HepG2 (cell line): ENCODE results near the gene TNFRSF25. TPM values are rescaled to one million over a fixed set of nuclear protein-coding genes. Genes with fewer than 3 reads are reported as not detected.

Experiments
- AKAP8 ChIP-seq: sonication (generic); formaldehyde crosslinking; IDR thresholded peaks from 2 replicates; pipeline ENCODE4 v1.5.1; 2020; ENCODE audit warnings: mild to moderate bottlenecking, missing genetic modification reagents
- ATRX ChIP-seq: sonication (generic); formaldehyde crosslinking; IDR thresholded peaks from 2 replicates; pipeline ENCODE4 v1.4.0; 2020; ENCODE audit warnings: missing genetic modification reagents, borderline replicate concordance
- ERF ChIP-seq: IDR thresholded peaks from 2 replicates; pipeline ENCODE4 v1.6.1; 2018; ENCODE audit warnings: missing biosample characterization, missing genetic modification reagents
- GABPB1 ChIP-seq: IDR thresholded peaks from 2 replicates; pipeline ENCODE4 v1.6.1; 2016; ENCODE audit warnings: mild to moderate bottlenecking, missing genetic modification reagents, moderate library complexity, missing compliant biosample characterization
- IKZF1 ChIP-seq: fragments of 450-650 bp; IDR thresholded peaks from 2 replicates; pipeline ENCODE4 v1.7.1; 2016
- REPIN1 ChIP-seq: sonication (generic); formaldehyde crosslinking; IDR thresholded peaks from 2 replicates; pipeline ENCODE4 v1.8.0; 2022; ENCODE audit warnings: missing genetic modification reagents, low read depth, mild to moderate bottlenecking, borderline replicate concordance
- ZBTB1 ChIP-seq: sonication (generic); formaldehyde crosslinking; IDR thresholded peaks from 2 replicates; pipeline ENCODE4 v1.4.0; 2020; ENCODE audit warnings: missing genetic modification reagents, borderline replicate concordance
- ZFP41 ChIP-seq: sonication (generic); formaldehyde crosslinking; IDR thresholded peaks from 2 replicates; pipeline ENCODE4 v1.4.0; 2020; ENCODE audit warnings: mild to moderate bottlenecking, missing genetic modification reagents, borderline replicate concordance
- ZFX ChIP-seq: sonication (generic); formaldehyde crosslinking; IDR thresholded peaks from 2 replicates; pipeline ENCODE4 v1.4.0; 2020; ENCODE audit warnings: mild to moderate bottlenecking, low read depth, missing genetic modification reagents, moderate library complexity
- ZNF180 ChIP-seq: sonication (generic); formaldehyde crosslinking; IDR thresholded peaks from 2 replicates; pipeline ENCODE4 v1.4.0; 2020; ENCODE audit warnings: low read depth, missing genetic modification reagents, borderline replicate concordance
- ZNF207 ChIP-seq: fragments of 450-650 bp; IDR thresholded peaks from 2 replicates; pipeline ENCODE4 v1.6.1; 2016; ENCODE audit warnings: antibody characterized with exemption, borderline replicate concordance
- ZNF274 ChIP-seq: sonication (generic); formaldehyde crosslinking; IDR thresholded peaks from 2 replicates; pipeline ENCODE4 v1.5.1; 2020; ENCODE audit warnings: mild to moderate bottlenecking, missing genetic modification reagents
- ZNF496 ChIP-seq: sonication (generic); formaldehyde crosslinking; IDR thresholded peaks from 2 replicates; pipeline ENCODE4 v1.8.1; 2023; ENCODE audit warnings: mild to moderate bottlenecking, moderate library complexity, missing genetic modification reagents; ENCODE audit not compliant: insufficient replicate concordance
- ZNF773 ChIP-seq: sonication (generic); formaldehyde crosslinking; IDR thresholded peaks from 2 replicates; pipeline ENCODE4 v1.4.0; 2020; ENCODE audit warnings: missing genetic modification reagents, borderline replicate concordance
- ZNF788 ChIP-seq: sonication (generic); formaldehyde crosslinking; IDR thresholded peaks from 2 replicates; pipeline ENCODE4 v1.5.0; 2020; ENCODE audit warnings: mild to moderate bottlenecking, missing genetic modification reagents, borderline replicate concordance
- polyA plus RNA-seq, 8 experiments: library from polyadenylated mRNA; depleted of rRNA in 3 of 8; stranded (reverse) in 7 of 8; unstranded in 1 of 8; fragments of >200 nt; fragmentation: Illumina TruSeq in 4 of 8; extraction: Trizol in 4 of 8; gene quantifications; 2 replicates each; pipeline versions ENCODE4 v1.2.1 to v1.2.3, GENCODE V29; 2011 to 2016; ENCODE audit warnings: low read depth in 4 of 8, missing spikeins in 1 of 8, mixed read lengths in 1 of 8; ENCODE audit not compliant: insufficient read depth in 1 of 8
- total RNA-seq, 5 experiments: library from RNA; depleted of rRNA; stranded (reverse); fragments of >200 nt; fragmentation: Illumina TruSeq; extraction: Trizol; gene quantifications; 2 replicates each; pipeline ENCODE4 v1.2.3, GENCODE V29; 2016; ENCODE audit warnings: low read depth in 1 of 5
- TF ChIP-seq, protein P1 (sequence below): sonication (generic); formaldehyde crosslinking; IDR thresholded peaks from 2 replicates; pipeline ENCODE4 v1.5.0; 2020; ENCODE audit warnings: missing genetic modification reagents
- TF ChIP-seq, protein P2 (sequence below): sonication (generic); formaldehyde crosslinking; IDR thresholded peaks from 2 replicates; pipeline ENCODE4; 2020; ENCODE audit warnings: missing genetic modification reagents, mild to moderate bottlenecking, borderline replicate concordance
- TF ChIP-seq, protein P3 (sequence below): IDR thresholded peaks from 2 replicates; pipeline ENCODE4 v1.6.1; 2016
- TF ChIP-seq, protein P4 (sequence below): sonication (generic); formaldehyde crosslinking; IDR thresholded peaks from 2 replicates; pipeline ENCODE4 v1.4.0; 2020; ENCODE audit warnings: mild to moderate bottlenecking, missing genetic modification reagents
- TF ChIP-seq, protein P5 (sequence below): sonication (generic); formaldehyde crosslinking; IDR thresholded peaks from 2 replicates; pipeline ENCODE4 v1.5.0; 2020; ENCODE audit warnings: mild to moderate bottlenecking, missing genetic modification reagents, borderline replicate concordance

The TNFRSF25 gene
- total and polyA plus RNA-seq, 2 of the 13 experiments (the other 11 are each of a cell fraction or from before 2014, with no cell fraction given): 1.4 to 1.5 TPM

DNA sequence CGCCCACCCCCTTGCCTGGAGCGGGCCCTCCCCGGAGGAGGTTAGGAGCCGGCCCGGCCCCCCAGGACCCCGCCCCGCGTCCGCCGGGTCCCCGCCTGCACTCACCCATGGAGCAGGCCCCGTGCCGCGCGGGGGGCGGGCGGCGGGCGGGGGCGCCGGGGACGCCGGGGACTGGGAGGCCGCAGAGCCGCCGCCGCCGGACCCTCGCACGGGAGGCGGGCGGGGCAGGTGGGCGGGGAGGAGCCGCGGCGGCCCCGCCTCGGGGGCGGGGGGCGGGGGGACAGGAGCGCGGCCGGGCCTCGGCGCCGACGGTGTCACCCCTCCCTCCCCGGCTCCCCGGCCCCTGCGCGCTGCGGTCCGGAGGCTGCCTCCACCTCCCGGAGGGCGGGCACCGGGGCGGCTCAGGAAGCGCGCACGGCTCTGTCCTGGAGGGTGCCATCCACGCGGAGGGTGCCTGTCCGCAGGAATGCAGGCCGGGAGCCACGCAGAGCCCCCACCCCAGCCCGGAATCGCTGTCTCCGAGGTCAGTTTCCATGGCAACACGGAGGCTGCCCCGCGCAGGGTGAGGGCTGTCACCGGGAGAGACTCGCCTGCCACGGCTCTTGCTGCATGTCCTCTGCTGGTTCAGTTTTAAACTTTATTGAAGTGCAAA is 31.4 kb upstream of the TNFRSF25 start (continued):
- TF ChIP-seq ZFX (CRISPR knock-in tag): no peak
- no peak for TF ChIP-seq REPIN1 (CRISPR knock-in tag)
- TF ChIP-seq ZNF788 (CRISPR knock-in tag): no peak
- no peak for TF ChIP-seq ZFP41 (CRISPR knock-in tag)
- TF ChIP-seq, protein P1, sequence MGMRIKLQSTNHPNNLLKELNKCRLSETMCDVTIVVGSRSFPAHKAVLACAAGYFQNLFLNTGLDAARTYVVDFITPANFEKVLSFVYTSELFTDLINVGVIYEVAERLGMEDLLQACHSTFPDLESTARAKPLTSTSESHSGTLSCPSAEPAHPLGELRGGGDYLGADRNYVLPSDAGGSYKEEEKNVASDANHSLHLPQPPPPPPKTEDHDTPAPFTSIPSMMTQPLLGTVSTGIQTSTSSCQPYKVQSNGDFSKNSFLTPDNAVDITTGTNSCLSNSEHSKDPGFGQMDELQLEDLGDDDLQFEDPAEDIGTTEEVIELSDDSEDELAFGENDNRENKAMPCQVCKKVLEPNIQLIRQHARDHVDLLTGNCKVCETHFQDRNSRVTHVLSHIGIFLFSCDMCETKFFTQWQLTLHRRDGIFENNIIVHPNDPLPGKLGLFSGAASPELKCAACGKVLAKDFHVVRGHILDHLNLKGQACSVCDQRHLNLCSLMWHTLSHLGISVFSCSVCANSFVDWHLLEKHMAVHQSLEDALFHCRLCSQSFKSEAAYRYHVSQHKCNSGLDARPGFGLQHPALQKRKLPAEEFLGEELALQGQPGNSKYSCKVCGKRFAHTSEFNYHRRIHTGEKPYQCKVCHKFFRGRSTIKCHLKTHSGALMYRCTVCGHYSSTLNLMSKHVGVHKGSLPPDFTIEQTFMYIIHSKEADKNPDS (CRISPR knock-in tag): no peak
- TF ChIP-seq ATRX: no peak
- no peak for TF ChIP-seq ZNF773 (CRISPR knock-in tag)
- TF ChIP-seq ZBTB1 (CRISPR knock-in tag): no peak
- TF ChIP-seq ZNF207: no peak
- TF ChIP-seq, protein P2, sequence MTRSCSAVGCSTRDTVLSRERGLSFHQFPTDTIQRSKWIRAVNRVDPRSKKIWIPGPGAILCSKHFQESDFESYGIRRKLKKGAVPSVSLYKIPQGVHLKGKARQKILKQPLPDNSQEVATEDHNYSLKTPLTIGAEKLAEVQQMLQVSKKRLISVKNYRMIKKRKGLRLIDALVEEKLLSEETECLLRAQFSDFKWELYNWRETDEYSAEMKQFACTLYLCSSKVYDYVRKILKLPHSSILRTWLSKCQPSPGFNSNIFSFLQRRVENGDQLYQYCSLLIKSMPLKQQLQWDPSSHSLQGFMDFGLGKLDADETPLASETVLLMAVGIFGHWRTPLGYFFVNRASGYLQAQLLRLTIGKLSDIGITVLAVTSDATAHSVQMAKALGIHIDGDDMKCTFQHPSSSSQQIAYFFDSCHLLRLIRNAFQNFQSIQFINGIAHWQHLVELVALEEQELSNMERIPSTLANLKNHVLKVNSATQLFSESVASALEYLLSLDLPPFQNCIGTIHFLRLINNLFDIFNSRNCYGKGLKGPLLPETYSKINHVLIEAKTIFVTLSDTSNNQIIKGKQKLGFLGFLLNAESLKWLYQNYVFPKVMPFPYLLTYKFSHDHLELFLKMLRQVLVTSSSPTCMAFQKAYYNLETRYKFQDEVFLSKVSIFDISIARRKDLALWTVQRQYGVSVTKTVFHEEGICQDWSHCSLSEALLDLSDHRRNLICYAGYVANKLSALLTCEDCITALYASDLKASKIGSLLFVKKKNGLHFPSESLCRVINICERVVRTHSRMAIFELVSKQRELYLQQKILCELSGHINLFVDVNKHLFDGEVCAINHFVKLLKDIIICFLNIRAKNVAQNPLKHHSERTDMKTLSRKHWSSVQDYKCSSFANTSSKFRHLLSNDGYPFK (CRISPR knock-in tag): no peak
- no peak for TF ChIP-seq ZNF274 (CRISPR knock-in tag)
- TF ChIP-seq ZNF180: no peak
- TF ChIP-seq, protein P3, sequence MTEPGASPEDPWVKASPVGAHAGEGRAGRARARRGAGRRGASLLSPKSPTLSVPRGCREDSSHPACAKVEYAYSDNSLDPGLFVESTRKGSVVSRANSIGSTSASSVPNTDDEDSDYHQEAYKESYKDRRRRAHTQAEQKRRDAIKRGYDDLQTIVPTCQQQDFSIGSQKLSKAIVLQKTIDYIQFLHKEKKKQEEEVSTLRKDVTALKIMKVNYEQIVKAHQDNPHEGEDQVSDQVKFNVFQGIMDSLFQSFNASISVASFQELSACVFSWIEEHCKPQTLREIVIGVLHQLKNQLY (CRISPR knock-in tag): no peak
- TF ChIP-seq IKZF1: no peak
- TF ChIP-seq ERF (CRISPR knock-in tag): no peak
- TF ChIP-seq, protein P4, sequence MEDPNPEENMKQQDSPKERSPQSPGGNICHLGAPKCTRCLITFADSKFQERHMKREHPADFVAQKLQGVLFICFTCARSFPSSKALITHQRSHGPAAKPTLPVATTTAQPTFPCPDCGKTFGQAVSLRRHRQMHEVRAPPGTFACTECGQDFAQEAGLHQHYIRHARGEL: no peak
- TF ChIP-seq GABPB1: peak; percentile 49; the same call in 1 of the 2 replicates
- TF ChIP-seq ZNF496 (CRISPR knock-in tag): no peak
- TF ChIP-seq AKAP8 (CRISPR knock-in tag): no peak
- TF ChIP-seq, protein P5, sequence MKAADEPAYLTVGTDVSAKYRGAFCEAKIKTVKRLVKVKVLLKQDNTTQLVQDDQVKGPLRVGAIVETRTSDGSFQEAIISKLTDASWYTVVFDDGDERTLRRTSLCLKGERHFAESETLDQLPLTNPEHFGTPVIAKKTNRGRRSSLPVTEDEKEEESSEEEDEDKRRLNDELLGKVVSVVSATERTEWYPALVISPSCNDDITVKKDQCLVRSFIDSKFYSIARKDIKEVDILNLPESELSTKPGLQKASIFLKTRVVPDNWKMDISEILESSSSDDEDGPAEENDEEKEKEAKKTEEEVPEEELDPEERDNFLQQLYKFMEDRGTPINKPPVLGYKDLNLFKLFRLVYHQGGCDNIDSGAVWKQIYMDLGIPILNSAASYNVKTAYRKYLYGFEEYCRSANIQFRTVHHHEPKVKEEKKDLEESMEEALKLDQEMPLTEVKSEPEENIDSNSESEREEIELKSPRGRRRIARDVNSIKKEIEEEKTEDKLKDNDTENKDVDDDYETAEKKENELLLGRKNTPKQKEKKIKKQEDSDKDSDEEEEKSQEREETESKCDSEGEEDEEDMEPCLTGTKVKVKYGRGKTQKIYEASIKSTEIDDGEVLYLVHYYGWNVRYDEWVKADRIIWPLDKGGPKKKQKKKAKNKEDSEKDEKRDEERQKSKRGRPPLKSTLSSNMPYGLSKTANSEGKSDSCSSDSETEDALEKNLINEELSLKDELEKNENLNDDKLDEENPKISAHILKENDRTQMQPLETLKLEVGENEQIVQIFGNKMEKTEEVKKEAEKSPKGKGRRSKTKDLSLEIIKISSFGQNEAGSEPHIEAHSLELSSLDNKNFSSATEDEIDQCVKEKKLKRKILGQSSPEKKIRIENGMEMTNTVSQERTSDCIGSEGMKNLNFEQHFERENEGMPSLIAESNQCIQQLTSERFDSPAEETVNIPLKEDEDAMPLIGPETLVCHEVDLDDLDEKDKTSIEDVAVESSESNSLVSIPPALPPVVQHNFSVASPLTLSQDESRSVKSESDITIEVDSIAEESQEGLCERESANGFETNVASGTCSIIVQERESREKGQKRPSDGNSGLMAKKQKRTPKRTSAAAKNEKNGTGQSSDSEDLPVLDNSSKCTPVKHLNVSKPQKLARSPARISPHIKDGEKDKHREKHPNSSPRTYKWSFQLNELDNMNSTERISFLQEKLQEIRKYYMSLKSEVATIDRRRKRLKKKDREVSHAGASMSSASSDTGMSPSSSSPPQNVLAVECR (CRISPR knock-in tag): peak; percentile 44; the same call in 1 of the 2 replicates
